Measurements from ENCODE around the gene TNC.
A peak's percentile ranks its signal among the peaks of the same experiment; 100 is the strongest.

TNC gene

GRCh38 chr9:115015018-115015635, 102.8 kb downstream of the TNC start:
- DNase-seq (ENCODE audit: insufficient read length, low spot score) (peak; percentile 41), FAIRE-seq (no peak)

- DNase-seq (ENCODE audit: insufficient read length, low spot score), result no peak
- FAIRE-seq, result no peak
Measured at GRCh38 chr9:115014438-115014837, 103.5 kb downstream of the TNC start.

GRCh38 chr9:115013998-115014397, 104.0 kb downstream of the TNC start:
- FAIRE-seq, result no peak
- peak; percentile 69 for DNase-seq (ENCODE audit: insufficient read length, low spot score)

- FAIRE-seq (no peak), DNase-seq (ENCODE audit: insufficient read length, low spot score) (no peak)
Measured at GRCh38 chr9:115012486-115012885, 105.5 kb downstream of the TNC start.

GRCh38 chr9:115010874-115011273, 107.1 kb downstream of the TNC start:
- no peak for DNase-seq (ENCODE audit: insufficient read length, low spot score)
- FAIRE-seq, result no peak

- FAIRE-seq (no peak), DNase-seq (ENCODE audit: insufficient read length, low spot score) (peak; percentile 45)
Measured at GRCh38 chr9:115008536-115009270, 109.3 kb downstream of the TNC start.

GRCh38 chr9:115006660-115007059, 111.3 kb downstream of the TNC start:
- FAIRE-seq, result no peak
- DNase-seq (ENCODE audit: insufficient read length, low spot score), result no peak

GRCh38 chr9:115005322-115005721, 112.6 kb downstream of the TNC start:
- no peak for DNase-seq (ENCODE audit: insufficient read length, low spot score)

GRCh38 chr9:115004545-115004944, 113.4 kb downstream of the TNC start:
- FAIRE-seq, result no peak
- no peak for DNase-seq (ENCODE audit: insufficient read length, low spot score)

More at GRCh38 chr9:115005322-115005721, 112.6 kb downstream of the TNC start:
- FAIRE-seq, result no peak

GRCh38 chr9:115002371-115003120, 115.4 kb downstream of the TNC start:
- DNase-seq (ENCODE audit: insufficient read length, low spot score) (no peak), FAIRE-seq (no peak)

- FAIRE-seq, result no peak
- DNase-seq (ENCODE audit: insufficient read length, low spot score), result no peak
Measured at GRCh38 chr9:115000217-115000639, 117.7 kb downstream of the TNC start.

- FAIRE-seq, result no peak
- no peak for DNase-seq (ENCODE audit: insufficient read length, low spot score)
Measured at GRCh38 chr9:114998326-114998725, 119.6 kb downstream of the TNC start.

- FAIRE-seq, result no peak
- DNase-seq (ENCODE audit: insufficient read length, low spot score), result no peak
Measured at GRCh38 chr9:114995681-114996221, 122.2 kb downstream of the TNC start.

- FAIRE-seq (no peak), DNase-seq (ENCODE audit: insufficient read length, low spot score) (no peak)
Measured at GRCh38 chr9:114994768-114995167, 123.2 kb downstream of the TNC start.

- FAIRE-seq (no peak), DNase-seq (ENCODE audit: insufficient read length, low spot score) (no peak)
Measured at GRCh38 chr9:114991861-114992260, 126.1 kb downstream of the TNC start.

GRCh38 chr9:114990901-114991300, 127.1 kb downstream of the TNC start:
- no peak for FAIRE-seq
- no peak for DNase-seq (ENCODE audit: insufficient read length, low spot score)

GRCh38 chr9:114989600-114990410, 128.2 kb downstream of the TNC start:
- DNase-seq (ENCODE audit: insufficient read length, low spot score), result no peak
- FAIRE-seq, result no peak

- no peak for DNase-seq (ENCODE audit: insufficient read length, low spot score)
Measured at GRCh38 chr9:114988962-114989599, 128.9 kb downstream of the TNC start.

GRCh38 chr9:114987116-114987515, 130.8 kb downstream of the TNC start:
- DNase-seq (ENCODE audit: insufficient read length, low spot score), result no peak
- FAIRE-seq, result no peak

More at GRCh38 chr9:114988962-114989599, 128.9 kb downstream of the TNC start:
- no peak for FAIRE-seq

GRCh38 chr9:114985959-114986501, 131.9 kb downstream of the TNC start:
- DNase-seq (ENCODE audit: insufficient read length, low spot score), result no peak

More at GRCh38 chr9:114985959-114986501, 131.9 kb downstream of the TNC start:
- no peak for FAIRE-seq

Data from HTR-8/SVneo (cell line).